ENCODE results near the gene IL20. TPM values are rescaled to one million over a fixed set of nuclear protein-coding genes. Genes with fewer than 3 reads are reported as not detected.

Gene IL20
- polyA plus RNA-seq, 1 donor from 2014 or later: not detected

DNA sequence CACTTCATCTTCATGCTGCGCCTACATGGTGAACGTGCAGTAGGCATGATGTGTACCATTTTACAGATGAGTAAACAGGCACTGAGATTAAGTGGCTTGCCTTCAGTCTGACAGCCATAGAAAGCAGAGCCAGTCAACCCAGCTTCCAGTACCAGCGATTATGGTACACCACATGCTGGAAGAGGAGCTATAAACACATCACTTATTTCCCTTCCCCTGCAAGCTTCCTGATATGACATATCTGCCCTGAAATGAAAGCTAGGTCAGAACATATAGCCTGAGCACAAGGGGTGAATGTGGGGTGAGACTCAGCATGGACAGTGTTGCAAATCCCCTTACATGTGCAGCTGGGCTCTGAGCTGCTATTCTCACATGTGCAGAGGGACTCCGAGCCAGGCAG is 33.8 kb upstream of the IL20 start:
- Histone ChIP-seq H3K27me3 (ENCODE audit: insufficient read depth, low read depth, low read length) (no peaks in the 10 kb centered on the region), H3K9me2 (ENCODE audit: insufficient read depth, low read length) (no peaks in the 10 kb centered on the region), H3F3A (ENCODE audit: insufficient read depth, low read length, poor library complexity, severe bottlenecking) (no peaks in the 10 kb centered on the region), H3K27ac (ENCODE audit: low read length) (no peak overlapping the region), H3K36me3 (ENCODE audit: insufficient read depth, low read length) (no peaks in the 10 kb centered on the region), H2AFZ (ENCODE audit: low read depth, low read length) (no peak overlapping the region), H3K9ac (ENCODE audit: low read length) (no peak overlapping the region), H3K4me2 (ENCODE audit: low read length) (no peak overlapping the region), H3K9me3 (ENCODE audit: low read length) (no peaks in the 10 kb centered on the region), H4K20me1 (ENCODE audit: insufficient read depth) (no peaks in the 10 kb centered on the region), H3K79me2 (replicated peaks; ENCODE audit: insufficient read depth, low read length) (no peaks in the 10 kb centered on the region), H3K4me3 (ENCODE audit: low read length) (no peak overlapping the region)
- TF ChIP-seq EZH2 (IDR thresholded peaks at IDR 0.05; ENCODE audit: borderline replicate concordance, insufficient read depth, low read length, poor library complexity, severe bottlenecking) (no peak), MXI1 (conservative IDR thresholded peaks at IDR 0.05; ENCODE audit: poor library complexity, severe bottlenecking) (no peak), POLR2AphosphoS5 (IDR thresholded peaks at IDR 0.05) (no peak), RAD21 (conservative IDR thresholded peaks at IDR 0.05) (no peak), TAF1 (IDR thresholded peaks at IDR 0.05; ENCODE audit: low read depth) (no peak), REST (IDR thresholded peaks at IDR 0.05; ENCODE audit: borderline replicate concordance) (no peak), SMC3 (conservative IDR thresholded peaks at IDR 0.05; ENCODE audit: poor library complexity) (no peak), EP300 (conservative IDR thresholded peaks at IDR 0.05; ENCODE audit: poor library complexity, severe bottlenecking) (no peak)
- TF ChIP-seq, protein P1, sequence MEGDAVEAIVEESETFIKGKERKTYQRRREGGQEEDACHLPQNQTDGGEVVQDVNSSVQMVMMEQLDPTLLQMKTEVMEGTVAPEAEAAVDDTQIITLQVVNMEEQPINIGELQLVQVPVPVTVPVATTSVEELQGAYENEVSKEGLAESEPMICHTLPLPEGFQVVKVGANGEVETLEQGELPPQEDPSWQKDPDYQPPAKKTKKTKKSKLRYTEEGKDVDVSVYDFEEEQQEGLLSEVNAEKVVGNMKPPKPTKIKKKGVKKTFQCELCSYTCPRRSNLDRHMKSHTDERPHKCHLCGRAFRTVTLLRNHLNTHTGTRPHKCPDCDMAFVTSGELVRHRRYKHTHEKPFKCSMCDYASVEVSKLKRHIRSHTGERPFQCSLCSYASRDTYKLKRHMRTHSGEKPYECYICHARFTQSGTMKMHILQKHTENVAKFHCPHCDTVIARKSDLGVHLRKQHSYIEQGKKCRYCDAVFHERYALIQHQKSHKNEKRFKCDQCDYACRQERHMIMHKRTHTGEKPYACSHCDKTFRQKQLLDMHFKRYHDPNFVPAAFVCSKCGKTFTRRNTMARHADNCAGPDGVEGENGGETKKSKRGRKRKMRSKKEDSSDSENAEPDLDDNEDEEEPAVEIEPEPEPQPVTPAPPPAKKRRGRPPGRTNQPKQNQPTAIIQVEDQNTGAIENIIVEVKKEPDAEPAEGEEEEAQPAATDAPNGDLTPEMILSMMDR (IDR thresholded peaks at IDR 0.05; ENCODE audit: poor library complexity, severe bottlenecking): no peak

GRCh38 chr1:206832352-206832880 is 33.0 kb upstream of the IL20 start:
- H4K20me1 ChIP-seq (ENCODE audit: insufficient read depth): no peaks in the 10 kb centered on the region
- TF ChIP-seq TAF1 (IDR thresholded peaks at IDR 0.05; ENCODE audit: low read depth) (no peak), SMC3 (conservative IDR thresholded peaks at IDR 0.05; ENCODE audit: poor library complexity) (no peak), EP300 (conservative IDR thresholded peaks at IDR 0.05; ENCODE audit: poor library complexity, severe bottlenecking) (no peak), MXI1 (conservative IDR thresholded peaks at IDR 0.05; ENCODE audit: poor library complexity, severe bottlenecking) (no peak), RAD21 (conservative IDR thresholded peaks at IDR 0.05) (no peak), EZH2 (IDR thresholded peaks at IDR 0.05; ENCODE audit: borderline replicate concordance, insufficient read depth, low read length, poor library complexity, severe bottlenecking) (no peak), POLR2AphosphoS5 (IDR thresholded peaks at IDR 0.05) (no peak)
- TF ChIP-seq, protein P1 (IDR thresholded peaks at IDR 0.05; ENCODE audit: poor library complexity, severe bottlenecking): no peak
- no peaks in the 10 kb centered on the region for H3F3A ChIP-seq (ENCODE audit: insufficient read depth, low read length, poor library complexity, severe bottlenecking)
- no peaks in the 10 kb centered on the region for H3K9me3 ChIP-seq (ENCODE audit: low read length)
- H3K36me3 ChIP-seq (ENCODE audit: insufficient read depth, low read length): no peaks in the 10 kb centered on the region
- no peak overlapping the region for H3K4me2 ChIP-seq (ENCODE audit: low read length)
- no peaks in the 10 kb centered on the region for H3K27me3 ChIP-seq (ENCODE audit: insufficient read depth, low read depth, low read length)
- H3K79me2 ChIP-seq (replicated peaks; ENCODE audit: insufficient read depth, low read length): no peaks in the 10 kb centered on the region
- H2AFZ ChIP-seq (ENCODE audit: low read depth, low read length): no peak overlapping the region
- H3K27ac ChIP-seq (ENCODE audit: low read length): no peak overlapping the region
- no peak overlapping the region for H3K9ac ChIP-seq (ENCODE audit: low read length)
- no peak overlapping the region for H3K4me3 ChIP-seq (ENCODE audit: low read length)
- no peaks in the 10 kb centered on the region for H3K9me2 ChIP-seq (ENCODE audit: insufficient read depth, low read length)
